ENCODE data around the gene PIGR. TPM values are rescaled to one million over a fixed set of nuclear protein-coding genes. Genes with fewer than 3 reads are reported as not detected.

PIGR gene, protein sequence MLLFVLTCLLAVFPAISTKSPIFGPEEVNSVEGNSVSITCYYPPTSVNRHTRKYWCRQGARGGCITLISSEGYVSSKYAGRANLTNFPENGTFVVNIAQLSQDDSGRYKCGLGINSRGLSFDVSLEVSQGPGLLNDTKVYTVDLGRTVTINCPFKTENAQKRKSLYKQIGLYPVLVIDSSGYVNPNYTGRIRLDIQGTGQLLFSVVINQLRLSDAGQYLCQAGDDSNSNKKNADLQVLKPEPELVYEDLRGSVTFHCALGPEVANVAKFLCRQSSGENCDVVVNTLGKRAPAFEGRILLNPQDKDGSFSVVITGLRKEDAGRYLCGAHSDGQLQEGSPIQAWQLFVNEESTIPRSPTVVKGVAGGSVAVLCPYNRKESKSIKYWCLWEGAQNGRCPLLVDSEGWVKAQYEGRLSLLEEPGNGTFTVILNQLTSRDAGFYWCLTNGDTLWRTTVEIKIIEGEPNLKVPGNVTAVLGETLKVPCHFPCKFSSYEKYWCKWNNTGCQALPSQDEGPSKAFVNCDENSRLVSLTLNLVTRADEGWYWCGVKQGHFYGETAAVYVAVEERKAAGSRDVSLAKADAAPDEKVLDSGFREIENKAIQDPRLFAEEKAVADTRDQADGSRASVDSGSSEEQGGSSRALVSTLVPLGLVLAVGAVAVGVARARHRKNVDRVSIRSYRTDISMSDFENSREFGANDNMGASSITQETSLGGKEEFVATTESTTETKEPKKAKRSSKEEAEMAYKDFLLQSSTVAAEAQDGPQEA
- 100 to 1,000 TPM; 128 to 587 TPM for total RNA-seq
- under 1 TPM; 0.11 to 0.54 (median 0.20) TPM for polyA plus RNA-seq (ENCODE audit: insufficient read length in 6 of 6)
- long read RNA-seq, donor 1 = 0 reads
- long read RNA-seq, donor 2 = 0 reads
- long read RNA-seq, donor 3 = 0 reads
- long read RNA-seq, donor 4, full-length matches to known transcripts = 2 of 13 reads
- long read RNA-seq, donor 4, partial matches to known transcripts = 3 of 13 reads
- long read RNA-seq, donor 4, other reads (novel, unspliced or antisense) = 8 of 13 reads
- long read RNA-seq, donor 5 = 0 reads
- long read RNA-seq, donor 6 = 0 reads
- long read RNA-seq, donor 7 = 0 reads
- long read RNA-seq, donor 8 = 0 reads
- long read RNA-seq, donor 9 = 0 reads
- long read RNA-seq, donor 10, full-length matches to known transcripts = 2 of 36 reads
- long read RNA-seq, donor 10, partial matches to known transcripts = 34 of 36 reads
- long read RNA-seq, donor 10, other reads (novel, unspliced or antisense) = 0 of 36 reads
- long read RNA-seq, donor 11 = 0 reads
- long read RNA-seq, donor 12 = 0 reads

DNA sequence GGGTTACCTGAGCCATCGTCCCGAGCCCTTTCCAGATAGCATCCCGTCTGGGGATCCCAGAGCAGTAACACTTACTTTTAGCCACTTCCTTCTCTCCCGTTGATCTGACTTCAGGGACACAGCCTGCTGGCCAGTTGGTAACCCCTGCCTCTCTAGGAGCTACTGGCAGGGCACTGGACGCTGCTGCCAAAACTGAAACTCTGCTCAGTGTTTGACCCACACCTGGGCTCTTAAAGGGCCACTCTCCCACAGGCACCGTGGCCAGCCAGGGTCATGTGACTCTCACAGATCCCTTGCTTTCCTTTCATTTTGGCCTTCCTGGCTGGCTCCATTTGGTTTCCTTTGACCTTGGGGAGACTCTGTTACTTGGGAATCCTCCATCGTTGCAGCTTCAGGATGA lies at the start of gene PIGR:
Gene PIGR, minus strand, starts transcription at position 206 of the 400 bp plus-strand sequence. CDS start 5,935 bp downstream, outside the sequence.
- H3K36me3 ChIP-seq = no peaks in the 10 kb centered on the region
- no peaks in the 10 kb centered on the region for H3K4me1 ChIP-seq
- H3K27ac ChIP-seq = no peak within 1 kb of the TSS
- H3K4me3 ChIP-seq = peak within 1 kb of the TSS; percentile 17 to 28
- TF ChIP-seq, protein P1, sequence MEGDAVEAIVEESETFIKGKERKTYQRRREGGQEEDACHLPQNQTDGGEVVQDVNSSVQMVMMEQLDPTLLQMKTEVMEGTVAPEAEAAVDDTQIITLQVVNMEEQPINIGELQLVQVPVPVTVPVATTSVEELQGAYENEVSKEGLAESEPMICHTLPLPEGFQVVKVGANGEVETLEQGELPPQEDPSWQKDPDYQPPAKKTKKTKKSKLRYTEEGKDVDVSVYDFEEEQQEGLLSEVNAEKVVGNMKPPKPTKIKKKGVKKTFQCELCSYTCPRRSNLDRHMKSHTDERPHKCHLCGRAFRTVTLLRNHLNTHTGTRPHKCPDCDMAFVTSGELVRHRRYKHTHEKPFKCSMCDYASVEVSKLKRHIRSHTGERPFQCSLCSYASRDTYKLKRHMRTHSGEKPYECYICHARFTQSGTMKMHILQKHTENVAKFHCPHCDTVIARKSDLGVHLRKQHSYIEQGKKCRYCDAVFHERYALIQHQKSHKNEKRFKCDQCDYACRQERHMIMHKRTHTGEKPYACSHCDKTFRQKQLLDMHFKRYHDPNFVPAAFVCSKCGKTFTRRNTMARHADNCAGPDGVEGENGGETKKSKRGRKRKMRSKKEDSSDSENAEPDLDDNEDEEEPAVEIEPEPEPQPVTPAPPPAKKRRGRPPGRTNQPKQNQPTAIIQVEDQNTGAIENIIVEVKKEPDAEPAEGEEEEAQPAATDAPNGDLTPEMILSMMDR (IDR thresholded peaks at IDR 0.05) = no peak
- H3K9me3 ChIP-seq = peaks cover 0 to 5% of the 10 kb centered on the region in 2 donors
- peak; percentile 87 for ATAC-seq
- H3K27me3 ChIP-seq = peaks cover 0 to 5% of the 10 kb centered on the region in 2 donors
- DNase-seq = no peak
- intact Hi-C loops (cut with DNase I) = no loop called here

DNA sequence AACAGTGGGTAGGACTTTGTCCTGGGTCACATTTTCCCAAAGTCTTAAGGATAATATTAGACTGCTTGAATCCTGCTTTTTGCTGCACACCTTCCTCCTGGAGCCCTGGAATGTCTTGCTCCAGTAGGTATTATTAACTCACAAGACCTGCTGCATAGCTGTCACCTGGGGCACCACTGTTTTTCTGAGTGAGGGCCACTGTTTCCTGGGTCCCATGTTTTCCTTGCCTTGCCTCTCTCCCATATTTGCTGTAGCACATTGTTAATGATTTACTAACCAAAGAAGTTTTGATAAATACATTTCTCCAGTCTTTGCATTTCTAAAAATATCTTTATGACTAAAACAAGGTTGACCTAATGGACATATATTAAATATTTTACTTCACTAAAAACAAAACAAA lies 46.5 kb upstream of the PIGR start:
- DNase-seq (peak in 1 of 4 donors; percentile 32), ATAC-seq (peak; percentile 50)
- intact Hi-C loops (cut with DNase I) = no loop called here
- Histone ChIP-seq H3K4me3 (no peak overlapping the region), H3K27me3 (peaks cover 5 to 6% of the 10 kb centered on the region in 2 donors), H3K9me3 (no peaks in the 10 kb centered on the region), H3K4me1 (no peaks in the 10 kb centered on the region), H3K36me3 (no peaks in the 10 kb centered on the region), H3K27ac (no peak overlapping the region)
- TF ChIP-seq, protein P1 (IDR thresholded peaks at IDR 0.05) = no peak

GRCh38 chr1:206987873-206988272 lies 41.6 kb upstream of the PIGR start:
- ATAC-seq (no peak), DNase-seq (no peak)
- no peak overlapping the region for H3K4me3 ChIP-seq
- H3K4me1 ChIP-seq = no peaks in the 10 kb centered on the region
- H3K27ac ChIP-seq = no peak overlapping the region
- H3K9me3 ChIP-seq = no peaks in the 10 kb centered on the region
- peaks cover 0 to 5% of the 10 kb centered on the region in 2 donors for H3K27me3 ChIP-seq
- intact Hi-C loops (cut with DNase I) = no loop called here
- no peaks in the 10 kb centered on the region for H3K36me3 ChIP-seq
- TF ChIP-seq, protein P1 (IDR thresholded peaks at IDR 0.05) = no peak

DNA sequence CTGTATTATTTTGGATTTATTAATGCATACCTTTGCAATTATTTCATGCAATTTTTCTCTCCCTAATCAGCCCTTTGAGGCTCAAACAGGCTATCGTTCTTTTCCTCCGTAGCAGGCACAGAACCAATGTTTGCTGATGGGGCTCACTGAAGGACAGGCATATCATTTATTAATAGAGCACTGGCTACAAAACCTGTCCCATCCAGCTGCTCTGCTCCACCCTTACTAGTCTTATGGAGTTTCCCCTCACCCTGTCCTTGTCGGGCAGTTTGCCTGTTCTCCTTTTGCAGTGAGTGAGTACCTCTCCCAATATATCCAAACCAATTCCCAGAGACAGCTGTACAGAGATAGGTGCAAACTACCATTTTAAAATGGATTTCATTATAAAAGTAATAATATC lies 40.6 kb upstream of the PIGR start:
- H3K27me3 ChIP-seq = no peaks in the 10 kb centered on the region
- TF ChIP-seq, protein P1 (IDR thresholded peaks at IDR 0.05) = no peak
- H3K36me3 ChIP-seq = no peaks in the 10 kb centered on the region
- no peak overlapping the region for H3K4me3 ChIP-seq
- ATAC-seq (peak; percentile 49), DNase-seq (no peak)
- intact Hi-C loops (cut with DNase I) = no loop called here
- H3K27ac ChIP-seq = no peak overlapping the region
- no peaks in the 10 kb centered on the region for H3K4me1 ChIP-seq
- H3K9me3 ChIP-seq = no peaks in the 10 kb centered on the region
